Loucy (cell line): ENCODE measurements around the gene IL36B.

Experiments
- CTCF ChIP-seq: fragments of 200-600 bp; sonication (generic); conservative IDR thresholded peaks from 2 replicates; pipeline ENCODE4 v1.5.1; 2014; ENCODE audit warnings: mild to moderate bottlenecking, antibody characterized with exemption, low read length
- EZH2phosphoT487 ChIP-seq: fragments of 200-600 bp; IDR thresholded peaks from 2 replicates; pipeline ENCODE4 v1.6.1; 2018; ENCODE audit warnings: antibody characterized with exemption, mild to moderate bottlenecking, moderate library complexity, borderline replicate concordance

DNA sequence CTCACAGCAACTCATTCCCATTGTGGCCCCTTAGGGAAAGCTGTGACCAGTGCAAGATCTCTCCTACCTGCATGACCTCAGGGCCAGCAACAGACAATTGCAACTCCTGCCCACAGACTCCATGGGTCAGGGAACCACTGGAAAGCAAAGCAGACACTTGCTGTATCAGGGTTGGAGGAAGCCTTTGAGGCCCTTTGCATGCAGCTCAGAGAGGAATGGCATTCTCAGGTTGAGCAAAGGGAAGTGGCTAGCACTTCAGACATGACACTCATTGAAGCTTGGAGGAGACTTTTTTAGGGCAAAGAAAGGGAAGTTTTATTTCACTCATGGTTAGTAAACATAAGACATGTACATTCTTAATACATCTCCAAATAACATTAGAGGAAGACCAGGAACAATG, 37.2 kb upstream of the IL36B start:
- no peak for TF ChIP-seq CTCF
- TF ChIP-seq EZH2phosphoT487, result no peak
